H9 (cell line): ENCODE data around the gene SULF2. TPM values are rescaled to one million over a fixed set of nuclear protein-coding genes. Genes with fewer than 3 reads are reported as not detected.
A peak's percentile ranks its signal among the peaks of the same experiment; 100 is the strongest.

Experiments
- DNase-seq: peaks from one replicate; pipeline ENCODE4 v3.0.0-alpha.2; 2017
- H2AFZ ChIP-seq: one replicate; pipeline ENCODE4 v1.6.1; 2013; ENCODE audit warnings: mild to moderate bottlenecking, low read length, control low read depth, moderate library complexity
- H2AK5ac ChIP-seq: 2 replicates; pipeline ENCODE4 v1.6.1; 2013; ENCODE audit warnings: low read length, control low read depth, mixed read lengths; ENCODE audit not compliant: insufficient read length
- H2BK120ac ChIP-seq: one replicate; pipeline ENCODE4 v1.6.1; 2013; ENCODE audit warnings: low read depth, mild to moderate bottlenecking, low read length, control low read depth, inconsistent platforms; ENCODE audit not compliant: poor library complexity, severe bottlenecking
- H2BK12ac ChIP-seq: 2 replicates; pipeline ENCODE4 v1.6.1; 2013; ENCODE audit warnings: low read length, control low read depth, mixed read lengths, low read depth; ENCODE audit not compliant: insufficient read length
- H2BK15ac ChIP-seq: 2 replicates; pipeline ENCODE4 v1.6.1; 2013; ENCODE audit warnings: low read depth, low read length, control low read depth
- H2BK20ac ChIP-seq: one replicate; pipeline ENCODE4 v1.6.1; 2013; ENCODE audit warnings: low read depth, mild to moderate bottlenecking, low read length, control low read depth, inconsistent platforms; ENCODE audit not compliant: poor library complexity, severe bottlenecking
- H2BK5ac ChIP-seq: 2 replicates; pipeline ENCODE4 v1.6.1; 2013; ENCODE audit warnings: low read length, control low read depth, mixed read lengths; ENCODE audit not compliant: insufficient read length
- H3K14ac ChIP-seq: 2 replicates; pipeline ENCODE4 v1.6.1; 2013; ENCODE audit warnings: low read length, control low read depth; ENCODE audit not compliant: insufficient read depth
- H3K18ac ChIP-seq: 2 replicates; pipeline ENCODE4 v1.6.1; 2013; ENCODE audit warnings: low read depth, mild to moderate bottlenecking, mixed read lengths, low read length, control low read depth; ENCODE audit not compliant: insufficient read length
- H3K23ac ChIP-seq: 2 replicates; pipeline ENCODE4 v1.6.1; 2013; ENCODE audit warnings: low read length, control low read depth, mixed read lengths, low read depth; ENCODE audit not compliant: insufficient read length
- H3K23me2 ChIP-seq: 2 replicates; pipeline ENCODE4 v1.6.1; 2013; ENCODE audit warnings: low read depth, mild to moderate bottlenecking, mixed read lengths, low read length, control low read depth; ENCODE audit not compliant: insufficient read length, poor library complexity, severe bottlenecking
- H3K27ac ChIP-seq: 2 replicates; pipeline ENCODE4 v1.5.1; 2013; ENCODE audit warnings: low read length, control low read depth, mixed read lengths, low read depth; ENCODE audit not compliant: insufficient read length
- H3K27me3 ChIP-seq: 2 replicates; pipeline ENCODE4 v1.6.1; 2013; ENCODE audit warnings: low read length, control low read depth, inconsistent platforms; ENCODE audit not compliant: insufficient read depth
- H3K4ac ChIP-seq: 2 replicates; pipeline ENCODE4 v1.6.1; 2013; ENCODE audit warnings: low read depth, mild to moderate bottlenecking, control low read depth, inconsistent platforms, low read length, moderate library complexity
- H3K4me1 ChIP-seq: 2 replicates; pipeline ENCODE4 v1.6.1; 2013; ENCODE audit warnings: low read length, control low read depth, inconsistent platforms; ENCODE audit not compliant: insufficient read depth
- H3K4me2 ChIP-seq: 2 replicates; pipeline ENCODE4 v1.6.1; 2013; ENCODE audit warnings: low read length, control low read depth, mixed read lengths; ENCODE audit not compliant: insufficient read length, insufficient read depth
- H3K56ac ChIP-seq: 2 replicates; pipeline ENCODE4 v1.6.1; 2013; ENCODE audit warnings: low read depth, mild to moderate bottlenecking, mixed read lengths, low read length, control low read depth; ENCODE audit not compliant: insufficient read length
- H3K79me1 ChIP-seq: 2 replicates; pipeline ENCODE4 v1.6.1; 2013; ENCODE audit warnings: low read depth, mild to moderate bottlenecking, moderate library complexity, low read length, control low read depth, inconsistent platforms; ENCODE audit not compliant: insufficient read depth, poor library complexity, severe bottlenecking
- H3K79me2 ChIP-seq: 2 replicates; pipeline ENCODE4 v1.6.1; 2013; ENCODE audit warnings: low read length, control low read depth, inconsistent platforms; ENCODE audit not compliant: insufficient read depth
- H3K9ac ChIP-seq: 2 replicates; pipeline ENCODE4 v1.6.1; 2013; ENCODE audit warnings: low read length, control low read depth, mixed read lengths; ENCODE audit not compliant: insufficient read length; ENCODE audit errors: extremely low read depth
- H3K9me3 ChIP-seq: one replicate; pipeline ENCODE4 v1.6.1; 2013; ENCODE audit warnings: low read depth, low read length, inconsistent platforms; ENCODE audit not compliant: control insufficient read depth
- H3T11ph ChIP-seq: one replicate; pipeline ENCODE4 v1.6.1; 2013; ENCODE audit warnings: mild to moderate bottlenecking, low read length, control low read depth, inconsistent platforms
- H4K20me1 ChIP-seq: one replicate; pipeline ENCODE4 v1.6.1; 2013; ENCODE audit not compliant: control insufficient read depth, insufficient read length, insufficient read depth
- H4K5ac ChIP-seq: 2 replicates; pipeline ENCODE4 v1.6.1; 2013; ENCODE audit warnings: low read depth, mild to moderate bottlenecking, mixed read lengths, low read length, control low read depth; ENCODE audit not compliant: insufficient read length
- H4K8ac ChIP-seq: replicated peaks from 2 replicates; pipeline ENCODE4 v1.6.1; 2013; ENCODE audit warnings: low read length, control low read depth, mixed read lengths, low read depth; ENCODE audit not compliant: insufficient read length
- H4K91ac ChIP-seq: 2 replicates; pipeline ENCODE4 v1.6.1; 2013; ENCODE audit warnings: low read depth, mild to moderate bottlenecking, moderate library complexity, mixed read lengths, low read length, control low read depth; ENCODE audit not compliant: insufficient read length
- H3K27ac Mint-ChIP-seq, 3 experiments: 2 replicates in 2 of 3; 3 replicates in 1 of 3; pipeline ENCODE4 v1.8.0; 2020 to 2021; ENCODE audit warnings: mixed read lengths in 3 of 3, mild to moderate bottlenecking in 1 of 3, moderate library complexity in 1 of 3
- H3K27me3 Mint-ChIP-seq: 2 replicates; pipeline ENCODE4 v1.8.0; 2021; ENCODE audit warnings: low read depth, mild to moderate bottlenecking, moderate library complexity, mixed read lengths
- H3K36me3 Mint-ChIP-seq, 3 experiments: 2 replicates in 2 of 3; 3 replicates in 1 of 3; pipeline ENCODE4 v1.8.0; 2020 to 2021; ENCODE audit warnings: low read depth in 3 of 3, mixed read lengths in 3 of 3; ENCODE audit not compliant: insufficient read depth in 1 of 3
- H3K4me1 Mint-ChIP-seq, 2 experiments: 2 replicates each; pipeline ENCODE4 v1.8.0; 2020; ENCODE audit warnings: mixed read lengths in 2 of 2
- H3K4me3 Mint-ChIP-seq, 2 experiments: 2 replicates in 1 of 2; 3 replicates in 1 of 2; pipeline ENCODE4 v1.8.0; 2020 to 2021; ENCODE audit warnings: mild to moderate bottlenecking in 2 of 2, mixed read lengths in 2 of 2, moderate library complexity in 1 of 2
- H3K9me3 Mint-ChIP-seq, 2 experiments: 2 replicates in 1 of 2; 3 replicates in 1 of 2; pipeline ENCODE4 v1.8.0; 2020; ENCODE audit warnings: mild to moderate bottlenecking in 2 of 2, mixed read lengths in 2 of 2, moderate library complexity in 1 of 2
- WGBS: extraction: QIAGEN DNeasy Blood & Tissue Kit; methylation state at CpG from one replicate; pipeline ENCODE4 v1.1.7; 2013; ENCODE audit warnings: missing lambda C conversion rate, low lambda C conversion rate, mixed read lengths; ENCODE audit not compliant: insufficient read length; ENCODE audit errors: extremely low coverage; 5-methylcytosine and 5-hydroxymethylcytosine counted together
- total RNA-seq: library from RNA; stranded (reverse); gene quantifications from 2 replicates; pipeline ENCODE4 v1.2.1, GENCODE V29; 2021
- TF ChIP-seq, protein P1 (sequence below): fragments of 200-600 bp; sonication (generic); conservative IDR thresholded peaks from 3 replicates; pipeline ENCODE4 v1.8.0; 2021; ENCODE audit warnings: antibody characterized with exemption, mild to moderate bottlenecking

Gene SULF2
- total RNA-seq, 1 experiment from 2014 or later: 31.2 TPM

DNA sequence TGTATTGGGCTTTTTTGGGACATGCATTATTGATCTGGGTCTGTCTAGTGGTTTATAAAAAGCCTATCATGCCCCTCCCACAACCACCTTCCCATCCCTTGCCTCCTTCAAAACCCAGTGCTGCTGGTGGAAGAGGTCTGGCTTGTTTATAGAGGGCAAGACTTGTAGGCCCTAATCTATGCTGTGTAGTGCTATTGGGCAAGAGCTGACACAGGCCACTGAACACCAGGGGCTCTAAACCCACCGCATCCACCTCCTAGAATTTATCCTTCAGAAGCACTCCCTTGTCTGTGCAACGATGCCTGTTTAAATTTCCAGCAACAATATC, 30.9 kb downstream of the SULF2 start:
- Mint-ChIP-seq H3K4me1 (peaks cover 20 to 27% of the 10 kb centered on the region in 2 experiments), H3K36me3 (0 out of 7 replicates have a peak, but pooled peaks cover 0 to 3% (median 0%) of the 10 kb centered on the region in 3 experiments), H3K27me3 (no peaks in the 10 kb centered on the region), H3K9me3 (no peaks in the 10 kb centered on the region), H3K4me3 (no peak overlapping the region), H3K27ac (peak overlapping the region in 1 of 3 experiments; percentile 51; a peak in 1 of 7 replicates)
- no peaks in the 10 kb centered on the region for H3K79me1 ChIP-seq
- H4K20me1 ChIP-seq: no peaks in the 10 kb centered on the region
- no peak overlapping the region for H2AFZ ChIP-seq
- H3K23me2 ChIP-seq: no peaks in the 10 kb centered on the region
- H4K8ac ChIP-seq: no peak overlapping the region
- no peak overlapping the region for H2BK120ac ChIP-seq
- H3K4me1 ChIP-seq: no peaks in the 10 kb centered on the region
- no peak overlapping the region for H3K9ac ChIP-seq
- H2AK5ac ChIP-seq: no peak overlapping the region
- H4K5ac ChIP-seq: no peak overlapping the region
- H3K27ac ChIP-seq: no peak overlapping the region
- no peak overlapping the region for H3K4me2 ChIP-seq
- H2BK20ac ChIP-seq: no peak overlapping the region
- WGBS: no CpG with 5 or more reads among the region's 2 CpGs
- H3K27me3 ChIP-seq: no peaks in the 10 kb centered on the region
- H3K79me2 ChIP-seq: no peaks in the 10 kb centered on the region
- no peak overlapping the region for H3T11ph ChIP-seq
- no peak for DNase-seq
- no peak overlapping the region for H3K4ac ChIP-seq
- no peak overlapping the region for H2BK15ac ChIP-seq
- no peak overlapping the region for H2BK12ac ChIP-seq
- TF ChIP-seq, protein P1, sequence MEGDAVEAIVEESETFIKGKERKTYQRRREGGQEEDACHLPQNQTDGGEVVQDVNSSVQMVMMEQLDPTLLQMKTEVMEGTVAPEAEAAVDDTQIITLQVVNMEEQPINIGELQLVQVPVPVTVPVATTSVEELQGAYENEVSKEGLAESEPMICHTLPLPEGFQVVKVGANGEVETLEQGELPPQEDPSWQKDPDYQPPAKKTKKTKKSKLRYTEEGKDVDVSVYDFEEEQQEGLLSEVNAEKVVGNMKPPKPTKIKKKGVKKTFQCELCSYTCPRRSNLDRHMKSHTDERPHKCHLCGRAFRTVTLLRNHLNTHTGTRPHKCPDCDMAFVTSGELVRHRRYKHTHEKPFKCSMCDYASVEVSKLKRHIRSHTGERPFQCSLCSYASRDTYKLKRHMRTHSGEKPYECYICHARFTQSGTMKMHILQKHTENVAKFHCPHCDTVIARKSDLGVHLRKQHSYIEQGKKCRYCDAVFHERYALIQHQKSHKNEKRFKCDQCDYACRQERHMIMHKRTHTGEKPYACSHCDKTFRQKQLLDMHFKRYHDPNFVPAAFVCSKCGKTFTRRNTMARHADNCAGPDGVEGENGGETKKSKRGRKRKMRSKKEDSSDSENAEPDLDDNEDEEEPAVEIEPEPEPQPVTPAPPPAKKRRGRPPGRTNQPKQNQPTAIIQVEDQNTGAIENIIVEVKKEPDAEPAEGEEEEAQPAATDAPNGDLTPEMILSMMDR: no peak
- H3K23ac ChIP-seq: no peak overlapping the region
- H2BK5ac ChIP-seq: no peak overlapping the region
- H3K14ac ChIP-seq: no peak overlapping the region
- no peak overlapping the region for H4K91ac ChIP-seq
- no peak overlapping the region for H3K18ac ChIP-seq
- H3K9me3 ChIP-seq: no peaks in the 10 kb centered on the region
- no peak overlapping the region for H3K56ac ChIP-seq
